HG02973 (cell line): ENCODE measurements around the gene WEE1.

Experiments
- ATAC-seq: cut with Tn5 transposase; IDR thresholded peaks from one replicate; pipeline ENCODE4 v1.9.1; 2021; ENCODE audit warnings: moderate library complexity; ENCODE audit not compliant: unreplicated experiment

Gene WEE1

GRCh38 chr11:9565822-9566560 lies 7.5 kb upstream of the WEE1 start:
- ATAC-seq = peak; percentile 84

DNA sequence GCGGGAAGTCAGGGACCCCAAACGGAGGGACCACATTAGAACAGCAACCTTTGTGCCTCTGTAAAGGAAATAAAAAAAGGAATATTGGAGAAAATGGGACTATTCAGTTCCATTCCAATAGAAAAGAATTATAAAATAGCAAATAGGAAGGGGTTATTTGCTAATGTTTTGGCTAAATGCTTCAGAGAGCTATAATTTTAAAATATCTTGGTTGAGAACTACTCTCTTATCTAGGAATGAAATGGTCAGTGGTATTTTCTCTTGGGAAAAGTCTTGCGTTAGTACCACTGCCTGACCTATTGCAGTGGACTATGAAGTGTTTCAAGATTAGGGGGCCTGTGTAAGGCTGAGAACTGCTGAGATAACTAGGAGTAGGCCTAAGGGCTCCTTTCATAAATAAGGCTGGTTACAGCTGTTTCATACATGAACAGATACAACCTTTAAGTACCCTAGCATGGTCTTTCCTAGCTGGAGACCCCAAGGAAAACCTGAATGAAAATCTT lies 6.9 kb upstream of the WEE1 start:
- no peak for ATAC-seq

DNA sequence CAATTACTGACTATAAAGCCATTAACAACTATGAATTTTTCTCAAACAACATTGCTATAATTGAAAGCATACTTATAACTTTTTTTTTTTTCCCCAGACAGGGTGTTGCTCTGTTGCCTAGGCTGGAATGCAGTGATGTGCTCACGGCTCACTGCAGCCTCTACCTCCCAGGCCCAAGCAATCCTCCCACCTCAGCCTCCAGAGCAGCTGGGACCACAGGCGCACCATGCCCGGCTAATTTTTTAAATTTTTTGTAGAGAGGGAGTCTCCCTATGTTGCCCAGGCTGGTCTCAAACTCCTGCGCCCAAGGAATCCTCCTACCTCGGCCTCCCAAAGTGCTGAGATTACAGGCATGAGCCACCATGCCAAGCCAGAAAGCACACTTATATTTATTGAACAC lies 6.1 kb upstream of the WEE1 start:
- no peak for ATAC-seq

- no peak for ATAC-seq
Observed at GRCh38 chr11:9568161-9568853, 5.2 kb upstream of the WEE1 start.

DNA sequence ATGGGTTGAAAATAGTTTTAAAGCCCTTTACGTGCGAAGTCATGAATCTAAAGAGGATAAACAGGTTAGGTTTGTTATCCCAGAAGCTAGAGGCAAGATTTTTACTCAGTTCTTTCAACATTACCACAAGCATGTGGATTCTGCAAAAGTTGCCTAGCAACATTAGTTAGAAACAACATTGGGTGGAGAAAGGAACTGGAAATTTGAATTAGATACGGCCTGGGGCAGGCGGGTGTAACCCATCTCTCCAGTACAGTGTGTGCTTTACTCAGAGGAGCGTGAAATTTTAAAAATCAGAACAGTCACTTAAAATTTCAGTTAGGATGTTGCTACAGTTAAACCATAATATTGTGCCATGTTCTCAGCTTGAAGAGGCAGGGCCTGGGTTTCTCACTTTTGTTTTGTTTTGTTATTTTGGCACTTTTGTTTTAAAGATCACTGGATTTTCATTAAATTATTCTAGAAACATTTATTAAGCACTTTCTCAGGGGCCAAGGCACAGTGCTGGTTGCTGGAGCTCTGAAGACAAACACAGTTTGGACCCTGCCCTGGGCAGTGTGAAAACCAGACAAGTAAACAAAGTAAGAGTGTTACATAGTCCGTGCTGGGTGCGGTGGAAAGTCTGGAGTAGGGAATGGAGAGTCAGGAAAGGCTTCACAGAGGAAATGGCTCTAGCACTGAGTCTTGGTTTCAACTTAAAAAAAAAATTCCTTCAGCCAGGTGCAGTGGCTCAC lies 4.4 kb upstream of the WEE1 start:
- no peak for ATAC-seq

- ATAC-seq = no peak
Observed at GRCh38 chr11:9569588-9570164, 3.8 kb upstream of the WEE1 start.

- ATAC-seq = no peak
Observed at GRCh38 chr11:9570313-9571025, 3.0 kb upstream of the WEE1 start.

DNA sequence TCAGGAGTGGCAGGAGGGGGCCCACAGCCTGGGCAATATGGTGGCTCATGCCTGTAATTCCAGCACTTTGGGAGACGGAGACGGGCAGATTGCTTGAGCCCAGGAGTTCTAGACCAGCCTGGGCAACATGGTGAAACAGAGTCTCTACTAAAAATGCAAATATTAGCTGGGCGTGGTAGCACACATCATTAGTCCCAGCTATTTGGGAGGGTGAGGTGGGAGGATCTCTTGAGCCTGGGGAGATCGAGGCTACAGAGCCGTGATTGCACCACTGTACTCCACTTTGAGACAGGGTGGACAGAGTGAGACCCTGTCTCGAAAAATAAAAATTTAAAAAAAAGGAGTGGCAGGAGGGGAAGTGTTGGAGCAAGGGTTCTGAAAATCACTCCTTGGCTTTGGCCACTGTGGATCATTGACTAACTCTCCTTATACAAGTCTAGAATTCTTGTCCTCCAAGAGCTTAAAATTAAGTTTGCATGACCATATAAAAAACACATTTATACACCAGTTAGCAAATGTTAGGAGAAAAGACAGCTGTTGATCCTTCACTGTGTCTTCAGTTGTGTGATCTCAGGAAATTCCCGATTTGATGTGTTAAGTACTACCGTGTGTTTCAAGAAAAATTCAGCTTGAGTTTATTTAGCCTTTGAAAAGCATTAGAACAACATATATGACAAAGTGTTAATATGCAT lies 2.3 kb upstream of the WEE1 start:
- no peak for ATAC-seq

DNA sequence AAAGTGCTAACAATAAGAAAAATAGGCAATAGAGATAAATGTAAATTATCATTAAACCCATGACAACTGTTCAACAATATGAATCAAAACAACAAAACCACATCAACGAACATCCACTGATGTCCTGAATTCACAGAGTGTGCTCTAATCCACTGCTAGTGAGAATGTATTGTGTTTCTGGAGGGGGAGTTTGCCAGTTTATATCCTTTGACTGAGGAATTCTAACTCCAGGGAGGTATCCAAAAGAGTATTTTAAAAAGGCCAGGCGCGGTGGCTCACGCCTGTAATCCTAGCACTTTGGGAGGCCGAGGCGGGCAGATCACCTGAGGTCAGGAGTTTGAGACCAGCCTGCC lies 1.7 kb upstream of the WEE1 start:
- no peak for ATAC-seq

DNA sequence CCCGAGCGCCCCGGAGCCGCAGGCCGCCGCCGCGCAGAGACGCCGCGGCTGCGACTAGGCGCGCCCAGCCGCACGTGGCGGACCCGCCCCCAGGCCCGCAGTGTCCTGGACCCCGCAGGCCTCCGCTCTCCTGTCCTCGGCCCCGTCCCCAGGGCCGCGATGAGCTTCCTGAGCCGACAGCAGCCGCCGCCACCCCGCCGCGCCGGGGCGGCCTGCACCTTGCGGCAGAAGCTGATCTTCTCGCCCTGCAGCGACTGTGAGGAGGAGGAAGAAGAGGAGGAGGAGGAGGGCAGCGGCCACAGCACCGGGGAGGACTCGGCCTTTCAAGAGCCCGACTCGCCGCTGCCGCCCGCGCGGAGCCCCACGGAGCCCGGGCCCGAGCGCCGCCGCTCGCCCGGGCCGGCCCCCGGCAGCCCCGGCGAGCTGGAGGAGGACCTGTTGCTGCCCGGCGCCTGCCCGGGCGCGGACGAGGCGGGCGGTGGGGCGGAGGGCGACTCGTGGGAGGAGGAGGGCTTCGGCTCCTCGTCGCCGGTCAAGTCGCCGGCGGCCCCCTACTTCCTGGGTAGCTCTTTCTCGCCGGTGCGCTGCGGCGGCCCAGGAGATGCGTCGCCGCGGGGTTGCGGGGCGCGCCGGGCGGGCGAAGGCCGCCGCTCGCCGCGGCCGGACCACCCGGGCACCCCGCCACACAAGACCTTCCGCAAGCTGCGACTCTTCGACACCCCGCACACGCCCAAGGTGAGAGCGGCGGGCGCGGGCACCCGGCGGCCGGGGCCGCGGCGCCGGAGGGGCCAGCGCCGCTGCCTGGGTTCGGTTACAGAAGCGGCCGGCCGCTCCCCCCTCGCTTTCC lies 528 bp downstream of the WEE1 start:
- ATAC-seq = peak; percentile 8

GRCh38 chr11:9574622-9575259 lies 1.3 kb downstream of the WEE1 start:
- peak; percentile 0 for ATAC-seq

DNA sequence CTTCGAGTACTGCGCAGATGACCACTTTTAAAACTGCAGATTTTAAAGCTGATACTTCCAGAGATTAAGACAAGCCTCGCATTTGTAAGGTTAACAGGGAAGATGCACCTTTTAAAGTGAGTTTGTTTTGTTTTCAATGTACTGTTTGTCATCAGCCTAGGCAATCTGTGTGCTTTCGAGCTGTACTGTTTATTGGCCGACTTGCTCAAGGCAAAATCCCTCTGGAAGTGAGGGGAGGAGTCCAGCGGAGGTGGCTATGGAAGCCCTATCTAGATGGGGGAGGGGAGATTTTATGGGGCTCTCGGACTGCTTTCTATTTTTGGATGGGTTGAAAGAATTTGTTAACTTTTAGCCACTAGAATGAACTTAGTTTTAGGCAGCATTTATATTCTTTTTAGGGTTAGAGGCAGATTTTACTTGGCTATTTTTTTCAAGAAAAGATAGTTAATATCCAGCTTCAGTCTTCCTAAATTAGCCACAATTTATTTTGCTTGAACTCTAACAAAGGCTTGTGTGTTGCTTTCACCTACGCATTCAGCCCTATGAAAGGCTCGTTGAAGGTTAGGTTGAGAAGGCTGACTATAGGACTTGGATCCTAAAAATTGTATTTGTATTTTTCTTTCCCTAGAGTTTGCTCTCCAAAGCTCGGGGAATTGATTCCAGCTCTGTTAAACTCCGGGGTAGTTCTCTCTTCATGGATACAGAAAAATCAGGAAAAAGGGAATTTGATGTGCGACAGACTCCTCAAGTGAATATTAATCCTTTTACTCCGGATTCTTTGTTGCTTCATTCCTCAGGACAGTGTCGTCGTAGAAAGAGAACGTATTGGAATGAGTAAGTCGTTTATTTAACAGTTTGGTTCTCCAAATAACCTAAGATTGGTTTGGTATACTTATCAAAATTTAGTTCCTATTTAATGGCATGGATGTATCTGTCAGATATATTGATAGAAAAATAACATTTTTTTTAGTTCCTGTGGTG lies 2.1 kb downstream of the WEE1 start:
- no peak for ATAC-seq

DNA sequence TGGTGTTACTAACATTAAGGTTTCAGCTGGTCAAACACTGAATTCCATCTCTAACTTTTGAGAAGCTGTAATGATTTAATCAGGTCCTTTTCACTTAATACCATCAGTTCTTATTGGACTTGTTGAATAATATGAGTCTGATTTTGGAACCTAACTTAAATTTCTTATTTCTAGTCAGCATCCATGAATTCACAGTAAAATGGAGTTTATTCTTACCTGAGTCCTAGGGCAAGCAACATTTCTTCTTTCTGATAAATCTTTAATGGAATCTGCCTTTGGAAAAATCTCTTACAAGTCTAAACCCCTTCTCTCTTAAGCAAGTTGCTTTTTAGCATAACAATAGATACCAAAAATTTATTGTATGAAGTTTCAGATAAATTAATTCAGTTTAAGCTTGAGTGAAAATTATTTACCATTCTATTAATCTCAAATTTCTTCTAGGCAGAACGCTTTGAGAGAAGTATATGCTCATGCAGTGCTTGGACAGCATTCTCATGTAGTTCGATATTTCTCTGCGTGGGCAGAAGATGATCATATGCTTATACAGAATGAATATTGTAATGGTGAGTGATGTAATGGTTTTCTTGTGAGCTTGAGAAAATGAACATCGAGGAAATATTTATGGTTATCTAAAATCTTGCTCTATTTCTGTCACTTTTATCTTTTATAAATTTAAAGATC lies 3.4 kb downstream of the WEE1 start:
- no peak for ATAC-seq

GRCh38 chr11:9577556-9577955 lies 4.1 kb downstream of the WEE1 start:
- no peak for ATAC-seq

- ATAC-seq = no peak
Observed at GRCh38 chr11:9580894-9581293, 7.4 kb downstream of the WEE1 start.

DNA sequence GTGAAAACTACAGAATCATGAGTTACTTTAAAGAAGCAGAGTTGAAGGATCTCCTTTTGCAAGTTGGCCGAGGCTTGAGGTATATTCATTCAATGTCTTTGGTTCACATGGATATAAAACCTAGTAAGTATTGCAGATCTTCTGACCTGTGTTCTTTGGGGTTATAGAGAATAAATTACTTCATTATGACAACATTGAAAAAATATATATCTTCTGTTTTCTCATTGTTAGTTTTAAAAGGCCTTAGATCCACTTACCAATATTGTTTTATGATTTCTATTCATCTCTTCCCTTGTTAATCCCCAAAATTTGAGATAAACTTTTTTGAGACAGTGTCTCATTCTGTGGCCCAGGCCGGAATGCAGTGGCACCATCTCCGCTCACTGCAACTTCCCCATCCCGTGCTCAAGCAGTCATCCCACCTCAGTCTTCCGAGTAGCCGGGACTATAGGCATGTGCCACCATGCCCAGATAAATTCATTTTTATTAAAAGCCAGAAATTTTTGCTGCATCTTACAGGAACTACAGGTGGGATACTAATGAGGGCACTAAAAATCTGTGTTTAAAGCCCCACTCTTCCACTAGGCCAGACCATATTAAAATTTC lies 8.2 kb downstream of the WEE1 start:
- ATAC-seq = no peak

DNA sequence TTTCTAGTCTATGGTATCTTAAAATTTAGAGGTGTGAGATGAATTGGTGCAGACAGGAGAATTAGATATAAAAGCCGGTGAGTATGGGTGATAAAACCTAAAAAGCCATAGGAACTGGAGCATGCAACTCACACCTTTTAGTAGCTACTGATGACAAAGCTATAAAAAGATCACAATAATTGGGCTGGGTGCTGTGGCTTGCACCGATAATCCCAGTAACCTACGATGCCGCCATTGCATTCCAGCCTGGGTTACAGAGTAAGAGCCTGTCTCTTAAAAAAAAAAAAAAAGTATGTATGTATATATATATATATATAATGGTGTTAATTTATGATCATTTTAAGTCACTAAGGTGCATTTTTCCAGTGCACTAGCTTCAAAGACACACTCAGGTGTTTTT lies 17.2 kb downstream of the WEE1 start:
- ATAC-seq = no peak
